HepG2 (cell line): Measurements from ENCODE around the gene DELE1. TPM values are rescaled to one million over a fixed set of nuclear protein-coding genes. Genes with fewer than 3 reads are reported as not detected.

ENCODE experiments used
- AHR ChIP-seq: IDR thresholded peaks from 2 replicates; pipeline ENCODE4 v1.6.1; 2018; ENCODE audit warnings: missing genetic modification reagents, missing compliant biosample characterization
- ARNT ChIP-seq: fragments of 450-650 bp; IDR thresholded peaks from 2 replicates; pipeline ENCODE4 v1.6.1; 2017
- ELK4 ChIP-seq: sonication (generic); formaldehyde crosslinking; IDR thresholded peaks from 2 replicates; pipeline ENCODE4 v1.9.0; 2021; ENCODE audit warnings: missing genetic modification reagents, borderline replicate concordance
- HHEX ChIP-seq: IDR thresholded peaks from 2 replicates; pipeline ENCODE4 v1.6.1; 2016; ENCODE audit warnings: control low read depth
- IKZF1 ChIP-seq: fragments of 450-650 bp; IDR thresholded peaks from 2 replicates; pipeline ENCODE4 v1.7.1; 2016
- REPIN1 ChIP-seq: sonication (generic); formaldehyde crosslinking; IDR thresholded peaks from 2 replicates; pipeline ENCODE4 v1.8.0; 2022; ENCODE audit warnings: missing genetic modification reagents, low read depth, mild to moderate bottlenecking, borderline replicate concordance
- SOX13 ChIP-seq, 3 experiments: fragments of 450-650 bp in 1 of 3; sonication (generic) in 1 of 3; formaldehyde crosslinking in 1 of 3; IDR thresholded peaks in 2 of 3; conservative IDR thresholded peaks in 1 of 3; 2 replicates each; pipeline versions ENCODE4 v1.5.0 to v1.6.1; 2016 to 2020; ENCODE audit warnings: antibody characterized with exemption in 1 of 3, mild to moderate bottlenecking in 1 of 3, missing compliant biosample characterization in 1 of 3, missing genetic modification reagents in 1 of 3, moderate library complexity in 1 of 3
- ZNF350 ChIP-seq: sonication (generic); formaldehyde crosslinking; IDR thresholded peaks from 2 replicates; pipeline ENCODE4 v1.4.0; 2020; ENCODE audit warnings: mild to moderate bottlenecking, low read depth, missing genetic modification reagents, borderline replicate concordance
- ZNF770 ChIP-seq: sonication (generic); formaldehyde crosslinking; IDR thresholded peaks from 2 replicates; pipeline ENCODE4 v1.5.0; 2020; ENCODE audit warnings: mild to moderate bottlenecking, missing genetic modification reagents
- ZNF773 ChIP-seq: sonication (generic); formaldehyde crosslinking; IDR thresholded peaks from 2 replicates; pipeline ENCODE4 v1.4.0; 2020; ENCODE audit warnings: missing genetic modification reagents, borderline replicate concordance
- ZNF83 ChIP-seq: sonication (generic); formaldehyde crosslinking; IDR thresholded peaks from 2 replicates; pipeline ENCODE4 v1.4.0; 2020; ENCODE audit warnings: missing genetic modification reagents, mild to moderate bottlenecking, borderline replicate concordance
- polyA plus RNA-seq, 8 experiments: library from polyadenylated mRNA; depleted of rRNA in 3 of 8; stranded (reverse) in 7 of 8; unstranded in 1 of 8; fragments of >200 nt; fragmentation: Illumina TruSeq in 4 of 8; extraction: Trizol in 4 of 8; gene quantifications; 2 replicates each; pipeline versions ENCODE4 v1.2.1 to v1.2.3, GENCODE V29; 2011 to 2016; ENCODE audit warnings: low read depth in 4 of 8, missing spikeins in 1 of 8, mixed read lengths in 1 of 8; ENCODE audit not compliant: insufficient read depth in 1 of 8
- total RNA-seq, 5 experiments: library from RNA; depleted of rRNA; stranded (reverse); fragments of >200 nt; fragmentation: Illumina TruSeq; extraction: Trizol; gene quantifications; 2 replicates each; pipeline ENCODE4 v1.2.3, GENCODE V29; 2016; ENCODE audit warnings: low read depth in 1 of 5

DELE1 gene
- total and polyA plus RNA-seq, 2 of the 13 experiments (the other 11 are each of a cell fraction or from before 2014, with no cell fraction given), result 57.5 to 90.3 TPM

GRCh38 chr5:141973871-141974595 lies 50.4 kb downstream of the DELE1 start (continued):
- no peak for TF ChIP-seq ZNF773 (CRISPR knock-in tag)
- no peak for TF ChIP-seq REPIN1 (CRISPR knock-in tag)
- TF ChIP-seq SOX13 (IDR thresholded peaks at IDR 0.05), result no peak
- no peak for TF ChIP-seq SOX13 (CRISPR knock-in tag; conservative IDR thresholded peaks at IDR 0.05 in 1 of 2, IDR thresholded peaks at IDR 0.05 in 1 of 2)
- no peak for TF ChIP-seq ARNT
- no peak for TF ChIP-seq ZNF83
- TF ChIP-seq HHEX (CRISPR knock-in tag), result no peak
- TF ChIP-seq ELK4 (CRISPR knock-in tag), result no peak
- no peak for TF ChIP-seq IKZF1
- TF ChIP-seq ZNF350 (CRISPR knock-in tag), result no peak
- no peak for TF ChIP-seq AHR (CRISPR knock-in tag)
- no peak for TF ChIP-seq ZNF770 (CRISPR knock-in tag)
